IMR-90 (cell line): Measurements from ENCODE around the gene PLXNC1. TPM values are rescaled to one million over a fixed set of nuclear protein-coding genes. Genes with fewer than 3 reads are reported as not detected.

ENCODE experiments used
- ATAC-seq: fragments of 200-7000 bp; cut with Tn5 transposase; 2 replicates; pipeline ENCODE4 v1.9.1; 2020; ENCODE audit warnings: low read depth, mild to moderate bottlenecking, moderate library complexity
- BruUV-seq: library from RNA; stranded (reverse); fragments of 400-500 nt; replicated peaks from 2 replicates; lab custom pipeline; 2021; lab: Mats Ljungman, UMichigan
- CTCF ChIA-PET: fragments of 300-600 bp; formaldehyde crosslinking; extraction: SDS; loops from one replicate; lab custom pipeline; 2021; ENCODE audit warnings: antibody characterized with exemption; lab: Yijun Ruan, JAX
- POLR2A ChIA-PET: fragments of 300-600 bp; sonication (Branson Sonifier 250); formaldehyde crosslinking; loops from one replicate; lab custom pipeline; 2022; ENCODE audit warnings: antibody characterized with exemption; ENCODE audit not compliant: unreplicated experiment; lab: Charles Lee
- DNase-seq: peaks from one replicate; pipeline ENCODE4 v3.0.0; 2013
- H2AFZ ChIP-seq: replicated peaks from 2 replicates; pipeline ENCODE3; 2013; ENCODE audit warnings: low read length, mild to moderate bottlenecking; ENCODE audit not compliant: poor library complexity
- H2AK5ac ChIP-seq: 2 replicates; pipeline ENCODE4 v1.6.1; 2013; ENCODE audit warnings: low read depth, low read length, inconsistent platforms
- H2AK9ac ChIP-seq: replicated peaks from 2 replicates; pipeline ENCODE3; 2013; ENCODE audit warnings: mild to moderate bottlenecking, low read depth, low read length, moderate library complexity; ENCODE audit not compliant: poor library complexity
- H2BK120ac ChIP-seq: 2 replicates; pipeline ENCODE4 v1.6.1; 2013; ENCODE audit warnings: low read depth, low read length, inconsistent platforms
- H2BK15ac ChIP-seq: 3 replicates; pipeline ENCODE4 v1.6.1; 2013; ENCODE audit warnings: low read depth, low read length, inconsistent platforms
- H2BK20ac ChIP-seq: 2 replicates; pipeline ENCODE4 v1.6.1; 2013; ENCODE audit warnings: low read depth, mild to moderate bottlenecking, inconsistent platforms, low read length, moderate library complexity
- H2BK5ac ChIP-seq: 2 replicates; pipeline ENCODE4 v1.6.1; 2013; ENCODE audit warnings: mild to moderate bottlenecking, low read depth, low read length, inconsistent platforms; ENCODE audit not compliant: poor library complexity, severe bottlenecking
- H3K14ac ChIP-seq: replicated peaks from 2 replicates; pipeline ENCODE4 v1.6.1; 2013; ENCODE audit warnings: low read depth, low read length, inconsistent platforms
- H3K18ac ChIP-seq: 2 replicates; pipeline ENCODE4 v1.6.1; 2013; ENCODE audit warnings: low read depth, low read length, control low read depth
- H3K23ac ChIP-seq: 2 replicates; pipeline ENCODE4 v1.6.1; 2013; ENCODE audit warnings: low read depth, low read length, inconsistent platforms
- H3K27ac ChIP-seq: 2 replicates; pipeline ENCODE4 v1.5.1; 2013; ENCODE audit warnings: mild to moderate bottlenecking, control low read depth, low read length; ENCODE audit not compliant: insufficient read depth
- H3K27me3 ChIP-seq: 2 replicates; pipeline ENCODE4 v1.6.1; 2013; ENCODE audit warnings: low read length; ENCODE audit not compliant: control insufficient read depth, insufficient read depth
- H3K36me3 ChIP-seq: 2 replicates; pipeline ENCODE4 v1.6.1; 2013; ENCODE audit warnings: low read length, mixed read lengths; ENCODE audit not compliant: control insufficient read depth, insufficient read depth
- H3K4ac ChIP-seq: 2 replicates; pipeline ENCODE4 v1.6.1; 2013; ENCODE audit warnings: low read depth, low read length, inconsistent platforms
- H3K4me1 ChIP-seq: 2 replicates; pipeline ENCODE4 v1.6.1; 2013; ENCODE audit warnings: low read length, mixed read lengths; ENCODE audit not compliant: control insufficient read depth, insufficient read depth
- H3K4me2 ChIP-seq: 2 replicates; pipeline ENCODE4 v1.6.1; 2013; ENCODE audit warnings: low read depth, mild to moderate bottlenecking, control low read depth, low read length, moderate library complexity
- H3K4me3 ChIP-seq: 2 replicates; pipeline ENCODE4 v1.5.1; 2013; ENCODE audit warnings: low read depth, mild to moderate bottlenecking, control low read depth, low read length, moderate library complexity; ENCODE audit not compliant: insufficient read depth
- H3K56ac ChIP-seq: 2 replicates; pipeline ENCODE4 v1.6.1; 2013; ENCODE audit warnings: low read length, inconsistent platforms; ENCODE audit not compliant: insufficient read depth; ENCODE audit errors: extremely low read depth
- H3K79me1 ChIP-seq, 2 experiments: 2 replicates each; pipeline ENCODE4 v1.6.1; 2013; ENCODE audit warnings: low read length in 2 of 2, inconsistent platforms in 1 of 2, low read depth in 1 of 2
- H3K9ac ChIP-seq: 2 replicates; pipeline ENCODE4 v1.6.1; 2013; ENCODE audit warnings: low read depth, low read length, control low read depth
- H3K9me1 ChIP-seq: 2 replicates; pipeline ENCODE4 v1.6.1; 2013; ENCODE audit warnings: low read length, inconsistent platforms; ENCODE audit not compliant: insufficient read depth
- H3K9me3 ChIP-seq: 2 replicates; pipeline ENCODE4 v1.6.1; 2013; ENCODE audit warnings: low read length; ENCODE audit not compliant: control insufficient read depth, insufficient read depth
- H4K20me1 ChIP-seq: 2 replicates; pipeline ENCODE4 v1.6.1; 2013; ENCODE audit warnings: low read length, inconsistent platforms; ENCODE audit not compliant: insufficient read depth
- H4K5ac ChIP-seq: 2 replicates; pipeline ENCODE4 v1.6.1; 2013; ENCODE audit warnings: mild to moderate bottlenecking, low read depth, low read length, control low read depth
- H4K8ac ChIP-seq, 2 experiments: 2 replicates each; pipeline ENCODE4 v1.6.1; 2013; ENCODE audit warnings: low read depth in 2 of 2, low read length in 2 of 2, control low read depth in 1 of 2, inconsistent platforms in 1 of 2
- H4K91ac ChIP-seq: 2 replicates; pipeline ENCODE4 v1.6.1; 2013; ENCODE audit warnings: low read depth, low read length, inconsistent platforms; ENCODE audit not compliant: insufficient read depth
- BHLHE40 ChIP-seq: fragments of 150-350 bp; IDR thresholded peaks from 2 replicates; pipeline ENCODE4 v1.6.1; 2016; ENCODE audit warnings: mild to moderate bottlenecking, low read depth, low read length
- FOS ChIP-seq: fragments of 150-350 bp; IDR thresholded peaks from 2 replicates; pipeline ENCODE4 v1.6.1; 2016; ENCODE audit warnings: low read depth, low read length
- NFE2L2 ChIP-seq: fragments of 150-350 bp; IDR thresholded peaks from 2 replicates; pipeline ENCODE4 v1.6.1; 2016; ENCODE audit warnings: low read depth, mild to moderate bottlenecking, low read length
- WGBS, 2 experiments: methylation state at CpG; one replicate each; pipeline versions ENCODE4 v1.1.5 to v1.1.7; 2013; ENCODE audit warnings: missing lambda C conversion rate in 2 of 2; ENCODE audit not compliant: insufficient read length in 1 of 2; ENCODE audit errors: extremely low coverage in 2 of 2; 5-methylcytosine and 5-hydroxymethylcytosine counted together
- dilution Hi-C: fragments of 300-500 bp; cut with HindIII; formaldehyde crosslinking; loops from one replicate; pipeline ENCODE4 v1.14.3; 2018; ENCODE audit warnings: low sequenced_read_pairs; ENCODE audit not compliant: unreplicated experiment
- in situ Hi-C: fragments of 300-500 bp; cut with MboI; formaldehyde crosslinking; loops from 3 replicates; pipeline ENCODE4 v1.14.3; 2019; ENCODE audit warnings: low sequenced_read_pairs, inconsistent platforms, mixed read lengths
- intact Hi-C: fragments of 100-400 bp; cut with micrococcal nuclease; formaldehyde crosslinking; loops from 2 replicates; pipeline ENCODE4 v1.10.0; 2022
- polyA plus RNA-seq, 3 experiments: library from polyadenylated mRNA; depleted of rRNA; stranded (reverse); fragments of >200 nt; gene quantifications; 2 replicates each; pipeline ENCODE4 v1.2.3, GENCODE V29; 2012; ENCODE audit warnings: low replicate concordance in 1 of 3
- total RNA-seq: library from RNA; depleted of rRNA; stranded (reverse); fragments of >200 nt; gene quantifications from 2 replicates; pipeline ENCODE4 v1.2.3, GENCODE V29; 2012

PLXNC1 gene
- total and polyA plus RNA-seq, 2 of the 4 experiments (the other 2 are of a cell fraction), result 1.0 to 1.6 TPM

GRCh38 chr12:94248582-94248981 lies 100.2 kb downstream of the PLXNC1 start:
- no peak overlapping the region for H3K4ac ChIP-seq
- DNase-seq, result no peak
- no peaks in the 10 kb centered on the region for H3K9me1 ChIP-seq
- H2BK120ac ChIP-seq, result no peak overlapping the region
- H3K9me3 ChIP-seq, result no peaks in the 10 kb centered on the region
- no peak overlapping the region for H3K27ac ChIP-seq
- no peak overlapping the region for H2AK9ac ChIP-seq
- no peak overlapping the region for H3K4me2 ChIP-seq
- ATAC-seq, result no peak
- no peaks in the 10 kb centered on the region for H3K79me1 ChIP-seq
- H3K14ac ChIP-seq, result no peak overlapping the region
- no peak overlapping the region for H2BK20ac ChIP-seq
- BruUV-seq, result no TSS peak
- no peak overlapping the region for H3K4me3 ChIP-seq
- no peak overlapping the region for H2BK15ac ChIP-seq
- H2AFZ ChIP-seq, result no peak overlapping the region
- intact Hi-C loops, result no loop called here
- H4K5ac ChIP-seq, result no peak overlapping the region
- no peaks in the 10 kb centered on the region for H3K36me3 ChIP-seq
- H3K56ac ChIP-seq, result no peak overlapping the region
- H3K4me1 ChIP-seq, result no peaks in the 10 kb centered on the region
- no peak overlapping the region for H2BK5ac ChIP-seq
- H3K18ac ChIP-seq, result no peak overlapping the region
- in situ Hi-C loops, result no loop called here
- no peak overlapping the region for H4K8ac ChIP-seq
- H3K27me3 ChIP-seq, result peaks cover 17% of the 10 kb centered on the region
- H2AK5ac ChIP-seq, result no peak overlapping the region
- WGBS, 2 experiments, result no CpG with 5 or more reads among the region's 7 CpGs
- no peak overlapping the region for H3K9ac ChIP-seq
- ChIA-PET POLR2A (no interaction called here), CTCF (no interaction called here)
- dilution Hi-C loops, result no loop called here
- no peak overlapping the region for H3K23ac ChIP-seq
- no peaks in the 10 kb centered on the region for H4K20me1 ChIP-seq
- no peak overlapping the region for H4K91ac ChIP-seq
- no peak for TF ChIP-seq NFE2L2
- TF ChIP-seq BHLHE40, result no peak
- no peak for TF ChIP-seq FOS
